Measurements from ENCODE around the gene CYP3A7. TPM values are rescaled to one million over a fixed set of nuclear protein-coding genes. Genes with fewer than 3 reads are reported as not detected.

Gene CYP3A7
- total RNA-seq, 1 donor from 2014 or later = not detected

DNA sequence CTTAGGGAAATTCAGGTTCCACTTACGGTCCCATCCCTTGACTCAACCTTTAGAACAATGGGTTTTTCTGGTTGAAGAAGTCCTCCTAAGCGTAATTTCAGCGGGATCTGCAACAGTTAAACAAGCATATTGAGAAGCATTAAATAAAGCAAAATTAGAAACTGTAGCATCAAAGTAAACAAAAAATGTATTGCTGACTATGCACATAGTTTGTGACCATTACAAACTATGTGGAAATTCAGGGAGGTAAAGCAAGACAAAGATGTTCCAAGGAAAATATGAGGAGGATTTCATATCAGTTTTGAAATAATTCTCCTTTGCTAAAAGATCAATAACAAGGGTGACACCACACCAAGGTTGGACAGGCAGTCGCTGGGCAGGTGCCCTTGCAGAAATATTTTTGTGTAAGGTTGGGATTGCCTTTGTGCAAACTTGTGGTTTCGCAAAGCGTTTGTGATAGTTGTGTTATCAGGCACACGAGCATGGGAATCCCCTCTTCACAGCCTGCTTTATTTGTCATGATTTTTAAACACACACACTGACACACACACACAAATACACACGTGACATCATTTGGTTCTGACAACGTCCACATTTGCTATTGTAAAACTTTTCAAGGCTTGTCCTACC, 49.8 kb downstream of the CYP3A7 start:
- H3K27me3 ChIP-seq = no peaks in the 10 kb centered on the region
- H3K4me1 ChIP-seq = no peaks in the 10 kb centered on the region
- no peak overlapping the region for H3K4me3 ChIP-seq
- H3K9me3 ChIP-seq = peaks cover 0 to 4% of the 10 kb centered on the region in 2 donors
- DNase-seq (ENCODE audit: low spot score in 2 of 2) = no peak
- H3K27ac ChIP-seq = no peak overlapping the region
- TF ChIP-seq, protein P1, sequence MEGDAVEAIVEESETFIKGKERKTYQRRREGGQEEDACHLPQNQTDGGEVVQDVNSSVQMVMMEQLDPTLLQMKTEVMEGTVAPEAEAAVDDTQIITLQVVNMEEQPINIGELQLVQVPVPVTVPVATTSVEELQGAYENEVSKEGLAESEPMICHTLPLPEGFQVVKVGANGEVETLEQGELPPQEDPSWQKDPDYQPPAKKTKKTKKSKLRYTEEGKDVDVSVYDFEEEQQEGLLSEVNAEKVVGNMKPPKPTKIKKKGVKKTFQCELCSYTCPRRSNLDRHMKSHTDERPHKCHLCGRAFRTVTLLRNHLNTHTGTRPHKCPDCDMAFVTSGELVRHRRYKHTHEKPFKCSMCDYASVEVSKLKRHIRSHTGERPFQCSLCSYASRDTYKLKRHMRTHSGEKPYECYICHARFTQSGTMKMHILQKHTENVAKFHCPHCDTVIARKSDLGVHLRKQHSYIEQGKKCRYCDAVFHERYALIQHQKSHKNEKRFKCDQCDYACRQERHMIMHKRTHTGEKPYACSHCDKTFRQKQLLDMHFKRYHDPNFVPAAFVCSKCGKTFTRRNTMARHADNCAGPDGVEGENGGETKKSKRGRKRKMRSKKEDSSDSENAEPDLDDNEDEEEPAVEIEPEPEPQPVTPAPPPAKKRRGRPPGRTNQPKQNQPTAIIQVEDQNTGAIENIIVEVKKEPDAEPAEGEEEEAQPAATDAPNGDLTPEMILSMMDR (IDR thresholded peaks at IDR 0.05) = no peak
- intact Hi-C loops (cut with DNase I) = no loop called here
- no peaks in the 10 kb centered on the region for H3K36me3 ChIP-seq

DNA sequence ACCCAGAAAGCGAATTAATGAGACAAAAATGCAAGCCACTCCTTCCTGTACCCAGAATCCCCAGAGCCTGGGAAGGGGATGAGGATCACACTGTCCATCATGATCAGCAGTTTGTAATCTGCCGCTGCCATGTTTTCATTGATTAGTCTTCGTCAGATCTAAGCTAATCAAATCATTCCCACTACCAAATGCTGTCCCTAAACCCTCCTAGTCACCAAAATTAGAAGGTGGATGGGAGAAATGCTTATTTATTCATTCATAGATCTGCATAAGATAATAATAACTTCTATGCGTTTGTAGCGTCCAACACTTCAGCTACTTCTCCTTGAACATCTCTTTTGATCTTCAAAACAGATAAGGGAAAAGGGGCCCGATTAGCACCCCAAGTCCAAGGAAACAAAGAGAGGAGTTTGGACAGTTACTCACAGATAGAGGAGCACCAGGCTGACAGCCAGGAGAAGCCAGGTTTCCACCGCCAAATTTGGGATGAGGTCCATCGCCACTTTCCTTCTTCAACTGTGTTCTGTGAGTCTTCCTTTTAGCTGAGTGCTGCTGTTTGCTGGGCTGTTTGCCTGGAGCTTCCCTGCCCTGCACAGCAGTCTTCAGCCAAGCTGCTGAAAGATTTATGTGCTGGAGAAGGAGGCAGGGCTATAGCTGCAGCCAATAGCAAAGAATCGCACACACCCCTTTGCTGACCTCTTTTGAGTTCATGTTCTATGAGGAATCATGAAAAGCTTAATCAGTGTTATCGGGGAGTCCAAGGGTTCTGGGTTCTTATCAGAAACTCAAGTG, 55.4 kb downstream of the CYP3A7 start, which contains the start of gene CYP3A5:
Gene CYP3A5, minus strand, starts transcription at position 597 of the 792 bp plus-strand sequence. Its CDS starts 100 bp downstream, at position 497.
- H3K4me3 ChIP-seq = peak within 1 kb of the TSS in 1 of 2 donors; percentile 17
- TF ChIP-seq, protein P1 (IDR thresholded peaks at IDR 0.05) = no peak
- H3K4me1 ChIP-seq = no peaks in the 10 kb centered on the region
- H3K27me3 ChIP-seq = no peaks in the 10 kb centered on the region
- intact Hi-C loops (cut with DNase I) = no loop called here
- no peaks in the 10 kb centered on the region for H3K36me3 ChIP-seq
- peaks cover 0 to 4% of the 10 kb centered on the region in 2 donors for H3K9me3 ChIP-seq
- DNase-seq (ENCODE audit: low spot score in 2 of 2) = no peak
- no peak within 1 kb of the TSS for H3K27ac ChIP-seq

DNA sequence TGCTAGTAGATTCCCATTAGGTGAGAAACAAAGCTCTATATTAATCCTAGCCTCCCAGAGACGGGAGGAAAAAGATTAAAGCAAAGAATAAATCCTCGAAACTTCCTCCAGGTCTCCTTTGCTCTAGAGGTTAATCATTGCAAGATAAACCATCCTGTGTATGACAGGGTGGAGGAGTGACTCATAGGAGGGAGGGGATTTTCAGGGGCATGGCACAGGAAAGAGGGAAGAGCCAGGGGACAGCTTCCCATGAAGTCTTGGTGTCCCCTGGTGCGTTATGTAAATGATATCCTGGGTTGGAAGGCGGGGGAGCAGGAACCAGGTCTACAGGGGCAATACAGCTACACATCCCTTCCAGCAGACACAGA, 56.0 kb downstream of the CYP3A7 start:
- H3K4me3 ChIP-seq = peak overlapping the region in 1 of 2 donors; percentile 17
- H3K27me3 ChIP-seq = no peaks in the 10 kb centered on the region
- no peaks in the 10 kb centered on the region for H3K4me1 ChIP-seq
- peaks cover 0 to 4% of the 10 kb centered on the region in 2 donors for H3K9me3 ChIP-seq
- no peaks in the 10 kb centered on the region for H3K36me3 ChIP-seq
- no peak overlapping the region for H3K27ac ChIP-seq
- intact Hi-C loops (cut with DNase I) = no loop called here
- TF ChIP-seq, protein P1 (IDR thresholded peaks at IDR 0.05) = no peak
- no peak for DNase-seq (ENCODE audit: low spot score in 2 of 2)

DNA sequence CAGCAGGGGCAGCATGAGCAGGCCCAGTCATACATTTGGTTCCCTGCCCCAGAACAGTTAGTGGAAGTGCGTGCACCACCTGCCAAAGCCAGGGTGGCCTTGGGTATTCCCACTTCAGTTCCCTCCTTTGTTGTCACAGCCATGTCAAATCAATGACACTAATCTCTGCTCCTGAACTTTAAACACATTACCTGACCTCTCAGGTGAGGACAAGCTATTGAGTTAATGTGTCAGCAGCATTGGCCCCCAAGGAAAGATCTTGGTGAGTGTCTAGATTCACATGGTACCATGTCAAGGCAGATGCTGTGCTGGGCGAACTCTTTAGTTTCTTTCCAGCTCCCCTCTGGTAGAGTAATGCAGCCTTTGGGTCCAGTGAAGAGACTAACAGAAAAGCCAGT, 57.3 kb downstream of the CYP3A7 start:
- peaks cover 0 to 4% of the 10 kb centered on the region in 2 donors for H3K9me3 ChIP-seq
- TF ChIP-seq, protein P1 (IDR thresholded peaks at IDR 0.05) = no peak
- H3K27me3 ChIP-seq = no peaks in the 10 kb centered on the region
- no peak overlapping the region for H3K27ac ChIP-seq
- H3K36me3 ChIP-seq = no peaks in the 10 kb centered on the region
- intact Hi-C loops (cut with DNase I) = no loop called here
- DNase-seq (ENCODE audit: low spot score in 2 of 2) = no peak
- H3K4me1 ChIP-seq = no peaks in the 10 kb centered on the region
- H3K4me3 ChIP-seq = no peak overlapping the region

DNA sequence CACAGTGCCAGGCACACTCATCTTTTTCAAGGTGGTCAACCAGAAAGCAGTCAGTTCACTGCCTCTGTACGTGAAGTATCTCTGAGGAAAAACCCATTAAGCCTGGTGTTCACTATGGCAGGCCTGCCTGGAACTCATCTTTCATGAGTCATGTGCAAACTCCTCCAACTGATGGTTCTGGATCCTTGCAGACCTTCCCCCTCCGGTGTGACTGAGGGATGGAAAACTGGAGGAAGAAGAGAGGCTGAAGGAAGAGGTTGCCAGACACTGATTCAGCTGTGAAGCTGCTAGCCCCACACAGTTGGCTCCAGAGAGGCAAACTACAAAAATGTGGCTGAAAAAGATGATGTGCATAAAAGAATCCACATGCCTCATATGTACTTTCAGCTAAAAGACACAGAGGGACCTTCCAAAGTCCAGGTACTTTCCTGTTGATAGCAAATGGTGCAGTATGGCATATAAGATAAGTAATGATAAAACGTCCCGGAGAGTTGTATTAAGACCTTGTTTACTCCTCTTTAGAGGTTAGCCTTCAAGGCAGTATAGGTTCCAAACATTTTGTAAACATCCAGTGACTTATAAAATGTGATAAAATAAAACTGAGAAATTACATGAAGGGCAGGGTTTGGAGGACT, 57.9 kb downstream of the CYP3A7 start:
- no peak overlapping the region for H3K4me3 ChIP-seq
- H3K27me3 ChIP-seq = no peaks in the 10 kb centered on the region
- no peak overlapping the region for H3K27ac ChIP-seq
- TF ChIP-seq, protein P1 (IDR thresholded peaks at IDR 0.05) = no peak
- no peaks in the 10 kb centered on the region for H3K4me1 ChIP-seq
- intact Hi-C loops (cut with DNase I) = no loop called here
- H3K9me3 ChIP-seq = peaks cover 0 to 3% of the 10 kb centered on the region in 2 donors
- H3K36me3 ChIP-seq = no peaks in the 10 kb centered on the region
- no peak for DNase-seq (ENCODE audit: low spot score in 2 of 2)
